Subcutaneous adipose tissue (tissue), 4 donors: ENCODE measurements around the gene NEK5. TPM values are rescaled to one million over a fixed set of nuclear protein-coding genes. Genes with fewer than 3 reads are reported as not detected.

Experiments
- CTCF ChIP-seq: fragments of 450-650 bp; IDR thresholded peaks from one replicate; pipeline ENCODE4 v1.5.1; 2016; ENCODE audit warnings: low read depth, mild to moderate bottlenecking, control low read depth, antibody characterized with exemption, moderate library complexity
- total RNA-seq, 4 donors: library from RNA; depleted of rRNA; stranded (reverse); fragments of >200 nt; gene quantifications; one replicate each; pipeline ENCODE4 v1.1.0, GENCODE V29; 2016

The NEK5 gene
- total RNA-seq, 4 donors from 2014 or later = 0.16 to 0.22 (median 0.17) TPM; not detected in 1

- TF ChIP-seq CTCF = no peak
Measured at GRCh38 chr13:52051400-52051799, 77.5 kb downstream of the NEK5 start.

- TF ChIP-seq CTCF = no peak
Measured at GRCh38 chr13:52048516-52048915, 80.4 kb downstream of the NEK5 start.

- no peak for TF ChIP-seq CTCF
Measured at GRCh38 chr13:52047463-52047862, 81.4 kb downstream of the NEK5 start.

- no peak for TF ChIP-seq CTCF
Measured at GRCh38 chr13:52043675-52044074, 85.2 kb downstream of the NEK5 start.

DNA sequence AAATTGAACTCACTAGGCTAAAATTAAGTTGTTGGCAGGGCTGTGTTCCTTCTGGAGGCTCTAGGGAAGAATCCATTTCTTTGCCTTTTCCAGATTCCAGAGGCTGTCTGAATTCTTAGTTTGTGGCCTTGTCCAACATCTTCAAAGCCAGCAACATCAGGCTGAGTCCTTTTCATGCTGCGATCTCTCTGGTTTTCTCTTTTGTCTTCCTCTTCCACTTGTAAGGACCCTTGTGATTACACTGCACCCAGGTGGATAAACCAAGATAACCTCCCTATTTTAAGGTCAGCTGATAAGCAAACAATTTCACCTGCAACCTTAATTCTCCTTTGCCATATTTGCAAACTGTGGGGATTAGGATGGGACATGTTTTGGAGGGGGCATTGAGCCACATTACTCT lies 92.8 kb downstream of the NEK5 start:
- TF ChIP-seq CTCF = no peak

DNA sequence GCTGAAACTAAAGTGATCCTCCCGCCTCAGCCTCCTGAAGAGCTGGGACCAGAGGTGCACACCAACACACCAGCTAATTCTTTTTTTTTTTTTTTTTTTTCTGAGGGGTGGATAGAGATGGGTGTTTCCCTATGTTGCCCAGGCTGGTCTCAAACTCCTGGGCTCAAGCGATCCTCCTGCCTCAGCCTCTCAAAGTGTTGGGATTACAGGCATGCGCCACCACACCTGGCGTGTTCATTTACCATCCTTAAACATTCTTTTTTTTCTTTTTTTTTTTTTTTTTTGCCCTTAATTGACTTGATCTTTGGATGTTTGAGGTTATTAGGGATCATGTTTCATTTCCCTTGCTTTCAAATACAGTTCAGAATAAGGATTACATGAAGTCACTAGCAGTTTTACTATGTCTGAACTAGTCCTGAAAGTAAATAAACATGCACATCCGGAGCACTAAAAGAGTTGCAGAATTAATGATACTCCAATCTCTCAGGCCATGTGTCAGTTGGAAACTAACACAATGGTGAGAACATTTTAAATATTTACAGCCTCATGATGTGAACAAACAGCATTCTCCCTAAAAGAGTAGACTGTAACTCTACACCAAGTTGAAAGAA lies 94.2 kb downstream of the NEK5 start:
- TF ChIP-seq CTCF = no peak

GRCh38 chr13:52033039-52033438 lies 95.8 kb downstream of the NEK5 start:
- no peak for TF ChIP-seq CTCF
